Hepatocyte (in vitro differentiated cells): ENCODE data around the gene GPRC5C. TPM values are rescaled to one million over a fixed set of nuclear protein-coding genes. Genes with fewer than 3 reads are reported as not detected.

Experiments used
- DNase-seq: peaks from one replicate; pipeline ENCODE4 v3.0.0-alpha.2; 2016; ENCODE audit warnings: low spot score
- H2AFZ ChIP-seq: fragments of 200-600 bp; sonication (generic); 2 replicates; pipeline ENCODE4 v1.6.0; 2016; ENCODE audit warnings: antibody characterized with exemption, mild to moderate bottlenecking
- H3K27ac ChIP-seq: fragments of 200-600 bp; sonication (generic); 2 replicates; pipeline ENCODE4 v1.5.1; 2016; ENCODE audit warnings: mild to moderate bottlenecking
- H3K27me3 ChIP-seq: fragments of 200-600 bp; sonication (generic); 2 replicates; pipeline ENCODE4 v1.6.1; 2016
- H3K36me3 ChIP-seq: fragments of 200-600 bp; sonication (generic); replicated peaks from 2 replicates; pipeline ENCODE4 v1.5.1; 2016; ENCODE audit warnings: low read depth; ENCODE audit not compliant: insufficient read depth
- H3K4me1 ChIP-seq: fragments of 200-600 bp; sonication (generic); 2 replicates; pipeline ENCODE4 v1.5.1; 2016; ENCODE audit warnings: mild to moderate bottlenecking, moderate library complexity; ENCODE audit not compliant: insufficient read depth
- H3K4me2 ChIP-seq: fragments of 200-600 bp; sonication (generic); 2 replicates; pipeline ENCODE4 v1.6.0; 2016
- H3K4me3 ChIP-seq: fragments of 200-600 bp; sonication (generic); 2 replicates; pipeline ENCODE4 v1.5.1; 2016; ENCODE audit warnings: mild to moderate bottlenecking
- H3K79me2 ChIP-seq: fragments of 200-600 bp; sonication (generic); 2 replicates; pipeline ENCODE4 v1.6.0; 2017; ENCODE audit warnings: mild to moderate bottlenecking
- H3K9me2 ChIP-seq: fragments of 200-600 bp; sonication (generic); replicated peaks from 2 replicates; pipeline ENCODE4 v1.6.0; 2017; ENCODE audit warnings: mild to moderate bottlenecking; ENCODE audit not compliant: insufficient read depth
- H3K9me3 ChIP-seq: fragments of 200-600 bp; sonication (generic); 2 replicates; pipeline ENCODE4 v1.5.1; 2016; ENCODE audit warnings: low read depth, mild to moderate bottlenecking
- H4K20me1 ChIP-seq: fragments of 200-600 bp; sonication (generic); 2 replicates; pipeline ENCODE4 v1.6.0; 2016; ENCODE audit warnings: mild to moderate bottlenecking; ENCODE audit not compliant: insufficient read depth, poor library complexity, severe bottlenecking
- CTCF ChIP-seq: fragments of 200-600 bp; sonication (generic); IDR thresholded peaks from 2 replicates; pipeline ENCODE4 v1.5.1; 2016; ENCODE audit warnings: antibody characterized with exemption, mild to moderate bottlenecking; ENCODE audit not compliant: poor library complexity
- EZH2 ChIP-seq: fragments of 200-600 bp; sonication (generic); IDR thresholded peaks from 2 replicates; pipeline ENCODE4 v1.6.1; 2016; ENCODE audit warnings: antibody characterized with exemption, mild to moderate bottlenecking, borderline replicate concordance
- EZH2phosphoT487 ChIP-seq: fragments of 200-600 bp; sonication (generic); IDR thresholded peaks from one replicate; pipeline ENCODE4 v1.6.1; 2018; ENCODE audit warnings: antibody characterized with exemption, mild to moderate bottlenecking, low read depth, moderate library complexity; ENCODE audit not compliant: unreplicated experiment, severe bottlenecking
- WGBS: methylation state at CpG from one replicate; pipeline ENCODE4 v1.1.6; 2016; ENCODE audit warnings: low lambda C conversion rate; ENCODE audit errors: missing lambda C conversion rate; 5-methylcytosine and 5-hydroxymethylcytosine counted together
- polyA plus RNA-seq: library from polyadenylated mRNA; unstranded; fragments of >200 nt; fragmentation: Nextera tagmentation; extraction: Ambion mirVana; gene quantifications from 2 replicates; pipeline ENCODE4 v1.2.1, GENCODE V29; 2016
- total RNA-seq: library from RNA; depleted of rRNA; stranded (reverse); fragments of >200 nt; gene quantifications from 2 replicates; pipeline ENCODE4 v1.2.3, GENCODE V29; 2014

The GPRC5C gene
- total and polyA plus RNA-seq, 2 experiments from 2014 or later: 150 to 237 TPM

- Histone ChIP-seq H3K79me2 (no peaks in the 10 kb centered on the region), H3K27ac (no peak overlapping the region), H4K20me1 (no peaks in the 10 kb centered on the region), H3K4me1 (peaks cover 16% of the 10 kb centered on the region), H3K4me2 (no peak overlapping the region), H3K9me3 (no peaks in the 10 kb centered on the region), H2AFZ (no peak overlapping the region), H3K27me3 (no peaks in the 10 kb centered on the region), H3K4me3 (no peak overlapping the region), H3K36me3 (no peaks in the 10 kb centered on the region), H3K9me2 (no peaks in the 10 kb centered on the region)
- 91% methylated on average over 7 of the region's 7 CpGs for WGBS
- DNase-seq: no peak
- TF ChIP-seq EZH2 (no peak), CTCF (no peak), EZH2phosphoT487 (no peak)
Measured at GRCh38 chr17:74413491-74413890, 18.4 kb upstream of the GPRC5C start.

- DNase-seq: peak; percentile 40
- no peak overlapping the region for H3K4me2 ChIP-seq
- H3K9me2 ChIP-seq: no peaks in the 10 kb centered on the region
- no peaks in the 10 kb centered on the region for H3K27me3 ChIP-seq
- peak overlapping the region; percentile 88 for H3K27ac ChIP-seq
- no peak overlapping the region for H2AFZ ChIP-seq
- no peaks in the 10 kb centered on the region for H3K36me3 ChIP-seq
- no peaks in the 10 kb centered on the region for H4K20me1 ChIP-seq
- H3K79me2 ChIP-seq: no peaks in the 10 kb centered on the region
- no peak for TF ChIP-seq EZH2phosphoT487
- no peak for TF ChIP-seq CTCF
- TF ChIP-seq EZH2: no peak
- H3K9me3 ChIP-seq: no peaks in the 10 kb centered on the region
- H3K4me1 ChIP-seq: peaks cover 13% of the 10 kb centered on the region
- H3K4me3 ChIP-seq: no peak overlapping the region
- 52% methylated on average over 3 of the region's 3 CpGs for WGBS
Measured at GRCh38 chr17:74414510-74414909, 17.4 kb upstream of the GPRC5C start.

- no peaks in the 10 kb centered on the region for H3K9me3 ChIP-seq
- H3K4me2 ChIP-seq: no peak overlapping the region
- H3K27ac ChIP-seq: peak overlapping the region; percentile 88
- H2AFZ ChIP-seq: no peak overlapping the region
- WGBS: 80% methylated on average over 13 of the region's 13 CpGs
- no peaks in the 10 kb centered on the region for H3K27me3 ChIP-seq
- DNase-seq: no peak
- TF ChIP-seq EZH2 (no peak), EZH2phosphoT487 (no peak), CTCF (no peak)
- H4K20me1 ChIP-seq: no peaks in the 10 kb centered on the region
- no peaks in the 10 kb centered on the region for H3K79me2 ChIP-seq
- peaks cover 15% of the 10 kb centered on the region for H3K4me1 ChIP-seq
- H3K9me2 ChIP-seq: no peaks in the 10 kb centered on the region
- no peak overlapping the region for H3K4me3 ChIP-seq
- H3K36me3 ChIP-seq: no peaks in the 10 kb centered on the region
Measured at GRCh38 chr17:74415608-74416396, 16.1 kb upstream of the GPRC5C start.
